Measurements from ENCODE around the gene TREM1.

TREM1 gene

GRCh38 chr6:41294214-41294872 is 7.9 kb upstream of the TREM1 start:
- no peak for DNase-seq

DNA sequence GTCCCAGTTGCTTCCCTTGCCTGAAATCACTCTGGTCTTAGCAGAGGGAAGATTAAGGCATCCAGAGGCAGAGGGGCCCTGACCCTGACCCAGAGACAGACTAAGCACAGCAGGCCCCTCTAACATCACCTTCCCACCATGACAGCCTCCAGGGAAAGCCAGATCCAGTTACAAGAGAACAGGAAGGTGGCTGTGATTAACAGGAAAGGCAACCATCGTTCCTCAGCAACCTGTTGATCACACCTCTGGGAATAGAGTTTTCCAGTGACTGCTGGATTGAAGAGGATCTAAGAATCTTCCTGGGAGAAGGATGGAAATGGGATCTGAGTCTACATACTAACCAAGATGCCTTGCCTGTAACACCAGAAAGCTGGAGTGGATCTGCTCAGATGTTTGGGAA is 5.2 kb upstream of the TREM1 start:
- DNase-seq, result no peak

- no peak for DNase-seq
These were observed 3.3 kb upstream of the TREM1 start for GRCh38 chr6:41289815-41290214.

- no peak for DNase-seq
These were observed 2.3 kb upstream of the TREM1 start for GRCh38 chr6:41288754-41289129.

GRCh38 chr6:41288030-41288753 is 1.7 kb upstream of the TREM1 start:
- peak; percentile 33 to 39 for DNase-seq

- DNase-seq, result no peak
These were observed 1.8 kb downstream of the TREM1 start for GRCh38 chr6:41284726-41285125.

DNA sequence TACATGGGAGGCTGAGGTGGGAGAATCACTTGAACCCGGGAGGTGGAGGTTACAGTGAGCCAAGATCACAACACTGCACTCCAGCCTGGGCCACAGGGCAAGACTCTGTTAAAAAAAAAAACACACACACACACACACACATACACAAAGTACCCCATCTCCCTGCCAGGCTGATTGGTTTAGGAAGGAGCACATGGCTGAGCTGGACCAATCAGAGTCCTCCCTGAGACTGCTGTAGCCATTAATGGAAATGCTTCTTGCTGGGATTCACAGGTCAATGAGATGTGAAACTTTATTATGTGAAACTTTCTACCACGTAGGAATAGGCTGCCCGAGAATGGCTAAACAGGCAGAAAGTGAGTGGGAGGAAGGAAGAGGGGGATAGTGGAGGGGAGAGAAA is 2.9 kb downstream of the TREM1 start:
- no peak for DNase-seq

DNA sequence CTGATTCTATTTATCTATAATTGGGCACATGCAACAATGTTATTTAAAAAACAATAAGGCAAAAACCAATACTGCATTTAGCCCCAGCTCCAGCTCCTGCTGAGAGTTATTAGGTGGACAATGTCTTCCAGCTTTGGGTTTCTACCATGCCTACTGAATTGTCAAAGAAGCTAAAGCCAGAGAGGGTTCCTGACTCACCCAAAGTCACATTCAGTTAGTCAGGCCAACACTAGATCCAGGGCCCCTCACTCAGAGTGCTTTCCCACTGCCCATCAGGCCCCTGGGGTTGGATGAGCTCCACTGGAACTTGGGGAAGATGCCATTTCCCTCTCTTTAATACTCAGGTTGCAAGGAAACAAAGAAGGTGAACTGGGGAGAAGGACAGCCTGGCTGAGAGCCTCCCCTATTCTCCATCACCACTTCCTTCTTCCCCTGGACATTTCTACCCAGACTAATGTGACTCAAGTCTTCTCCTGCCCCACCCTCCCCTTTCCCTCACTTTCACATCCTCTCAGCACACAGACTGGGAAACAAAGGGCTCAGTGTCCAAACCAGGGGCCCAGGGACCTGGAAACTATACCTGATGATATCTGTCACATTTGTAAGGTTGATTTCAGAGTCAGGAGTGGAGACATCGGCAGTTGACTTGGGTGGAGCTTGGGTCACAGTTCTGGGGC is 6.0 kb downstream of the TREM1 start:
- peak; percentile 61 to 71 for DNase-seq

DNA sequence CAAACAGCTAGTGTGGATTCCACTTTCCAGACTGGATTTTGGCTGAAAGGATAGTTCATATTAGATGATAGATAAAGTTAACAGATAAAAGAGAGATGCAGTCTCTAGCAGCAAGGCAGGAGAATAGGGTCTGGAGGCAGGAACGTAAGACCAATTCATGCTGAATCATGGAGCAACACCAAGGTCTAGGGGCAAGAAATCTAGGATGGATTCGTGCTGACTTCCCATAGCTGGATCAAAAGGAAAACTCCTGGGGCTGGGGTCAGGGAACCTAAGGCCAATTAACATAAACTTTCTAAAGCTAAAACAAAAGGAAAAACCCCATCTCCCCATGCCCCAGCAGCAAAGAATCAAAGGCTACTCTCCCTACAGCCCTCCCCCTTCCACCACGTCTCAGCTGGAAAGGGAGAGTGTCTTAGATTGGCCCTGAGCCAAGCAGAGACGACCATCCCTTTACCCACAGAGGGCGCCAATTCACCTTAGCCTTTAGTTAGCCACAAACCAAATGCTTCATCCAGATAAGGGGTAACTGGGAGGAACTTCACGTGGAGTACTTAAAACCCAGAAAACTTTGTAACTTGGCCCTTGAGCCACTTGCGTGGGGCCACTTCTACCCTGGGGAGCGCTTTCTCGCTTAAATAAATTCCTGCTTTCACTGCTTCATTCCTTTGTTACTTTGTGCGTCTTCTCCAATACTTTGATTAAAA is 7.6 kb downstream of the TREM1 start:
- DNase-seq, result peak; percentile 66 to 68

DNA sequence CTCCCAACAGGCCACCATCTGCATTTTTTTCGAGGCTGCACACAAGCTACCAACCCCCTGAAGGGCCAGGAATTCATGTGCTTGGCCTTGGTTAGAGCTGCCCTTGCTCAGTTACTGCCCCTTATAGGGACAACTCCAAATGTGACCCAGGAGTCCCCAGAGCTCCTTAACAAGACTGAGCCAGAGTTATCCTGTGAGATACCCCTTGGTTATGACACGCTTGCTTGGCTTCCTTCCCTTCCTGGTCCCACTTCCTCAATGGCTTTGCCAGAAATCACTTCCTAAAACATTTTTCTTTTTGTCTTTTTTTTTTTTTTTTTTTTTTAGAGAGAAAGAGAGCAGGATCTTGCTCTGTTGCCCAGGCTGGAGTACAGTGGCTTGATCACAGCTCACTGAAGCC is 8.9 kb downstream of the TREM1 start:
- DNase-seq, result peak; percentile 60 to 65

DNA sequence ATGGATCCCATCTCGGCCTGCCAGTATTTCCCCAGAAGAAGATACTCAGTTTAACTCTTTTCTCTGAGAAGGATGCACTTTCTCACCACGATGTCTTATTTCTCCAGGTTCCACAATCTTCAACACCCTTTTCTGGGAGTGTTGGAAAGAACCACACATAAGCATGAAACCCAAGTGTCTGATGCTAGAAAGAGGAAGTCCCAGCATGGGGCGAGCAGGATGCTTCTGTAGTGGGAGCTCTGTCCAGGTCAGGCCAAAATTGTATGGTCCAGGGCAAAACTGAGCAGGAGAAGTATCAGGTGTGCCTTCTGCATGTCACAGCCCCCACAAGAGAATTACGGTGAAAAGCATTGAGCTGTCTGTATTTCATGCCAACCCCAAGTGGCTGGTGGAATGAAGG is 11.0 kb downstream of the TREM1 start:
- DNase-seq, result peak in 1 of 2 donors; percentile 20

- DNase-seq, result peak; percentile 43 to 63
These were observed 12.2 kb downstream of the TREM1 start for GRCh38 chr6:41274256-41274655.

GRCh38 chr6:41273714-41274113 is 12.8 kb downstream of the TREM1 start:
- no peak for DNase-seq

- peak in 1 of 2 donors; percentile 44 for DNase-seq
These were observed 13.8 kb downstream of the TREM1 start for GRCh38 chr6:41272591-41273240.

DNA sequence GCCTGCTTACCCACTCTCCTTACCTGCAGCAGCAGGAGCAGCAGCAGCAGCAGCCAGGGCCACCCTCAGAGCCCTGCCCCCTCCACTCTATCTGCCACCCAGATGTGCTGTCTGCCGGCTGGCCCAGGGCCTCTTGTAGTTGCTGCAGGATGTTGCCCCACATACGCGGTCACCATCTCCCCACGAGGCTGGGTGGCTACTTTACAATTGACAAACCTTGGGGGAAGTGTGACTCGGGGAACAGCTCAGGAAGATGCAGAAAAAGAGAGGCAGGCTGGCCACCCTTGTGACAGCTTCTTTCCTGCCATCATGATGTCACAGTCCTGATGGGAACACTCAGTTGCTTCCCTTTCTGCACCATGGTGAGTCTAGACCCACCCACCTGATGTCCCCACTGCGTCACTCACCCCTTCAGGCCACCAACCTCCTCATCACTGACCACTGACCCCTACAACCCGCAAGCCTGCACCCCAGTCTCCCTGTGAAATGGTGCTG is 14.5 kb downstream of the TREM1 start:
- DNase-seq, result peak; percentile 96 to 98

DNA sequence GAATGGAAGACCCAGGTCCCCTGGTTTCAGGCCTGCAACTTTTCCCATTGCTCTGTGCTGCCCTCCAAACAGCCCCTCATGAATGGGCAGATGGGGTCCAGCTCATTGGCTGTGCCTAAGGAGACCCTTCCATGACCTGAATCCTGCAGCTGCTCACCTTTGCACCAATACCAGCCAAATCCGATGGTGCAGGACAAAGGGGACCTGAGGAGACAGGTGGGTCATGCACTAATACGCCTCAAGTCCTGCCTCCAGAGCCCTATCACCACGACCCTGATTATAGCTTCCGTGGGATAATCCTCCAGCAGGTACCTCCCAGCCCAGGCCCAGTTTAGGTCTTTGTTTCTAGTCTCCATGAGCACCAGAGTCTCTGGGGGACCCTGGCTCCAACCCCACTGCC is 16.8 kb downstream of the TREM1 start:
- no peak for DNase-seq

- peak; percentile 13 to 14 for DNase-seq
These were observed 17.3 kb downstream of the TREM1 start for GRCh38 chr6:41269166-41269565.

GRCh38 chr6:41268478-41268877 is 18.0 kb downstream of the TREM1 start:
- DNase-seq, result no peak

GRCh38 chr6:41266541-41266940 is 19.9 kb downstream of the TREM1 start:
- peak; percentile 21 to 49 for DNase-seq

GRCh38 chr6:41263267-41263666 is 23.2 kb downstream of the TREM1 start:
- no peak for DNase-seq

GRCh38 chr6:41262401-41262800 is 24.1 kb downstream of the TREM1 start:
- no peak for DNase-seq

DNA sequence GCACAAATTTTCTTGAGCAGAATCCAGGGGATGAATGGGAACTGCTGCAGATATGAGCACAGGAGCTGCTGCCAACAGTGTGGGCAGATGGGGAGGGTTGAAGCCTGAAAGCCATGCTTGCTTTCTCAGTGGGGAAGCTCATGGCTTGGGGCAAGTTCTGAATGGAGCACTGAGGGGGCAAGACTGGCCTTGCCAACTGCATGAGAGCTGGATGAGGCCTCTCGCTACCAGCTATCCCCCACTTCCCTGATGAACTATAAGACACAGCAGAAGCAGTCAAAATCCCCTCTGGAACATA is 28.3 kb downstream of the TREM1 start:
- no peak for DNase-seq
